ENCODE measurements around the gene ZFAND3. TPM values are rescaled to one million over a fixed set of nuclear protein-coding genes. Genes with fewer than 3 reads are reported as not detected.

ZFAND3 gene
- total and polyA plus RNA-seq, 2 donors (not counting 1 experiment from before 2014, with no cell fraction given), result 21.5 to 40.8 TPM

DNA sequence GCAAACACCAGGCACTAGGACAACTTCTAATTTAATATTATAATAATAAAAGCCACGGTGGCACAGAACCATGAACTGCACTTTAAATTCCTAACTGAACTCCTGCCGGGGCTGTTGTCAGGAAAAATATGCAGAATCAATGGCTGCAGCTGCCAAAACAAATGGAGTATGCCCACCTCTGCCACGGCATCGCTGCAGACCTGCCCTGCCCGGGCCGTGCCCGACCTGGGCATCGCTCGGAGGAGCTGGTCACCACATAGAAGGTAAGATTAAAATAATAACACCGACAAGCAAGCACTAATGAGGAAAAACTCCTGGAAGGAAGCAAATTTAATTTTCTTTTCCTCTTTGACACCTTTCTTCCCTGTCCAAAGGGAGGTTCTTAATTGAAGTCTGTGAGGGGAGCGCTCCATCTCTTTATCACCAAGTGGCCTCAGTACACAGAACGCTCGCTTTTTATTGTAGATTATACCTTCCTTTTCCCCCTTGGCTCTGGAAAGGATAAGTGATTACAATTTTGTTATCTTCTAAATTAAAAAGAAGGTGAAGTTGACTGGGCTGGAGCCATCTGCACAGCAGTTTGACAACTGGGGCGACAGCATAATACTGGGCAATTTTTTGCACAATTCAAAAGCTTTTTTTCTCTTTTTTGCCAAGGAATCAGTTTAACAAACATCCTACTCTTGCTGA lies 351.3 kb downstream of the ZFAND3 start:
- TF ChIP-seq, protein P1, sequence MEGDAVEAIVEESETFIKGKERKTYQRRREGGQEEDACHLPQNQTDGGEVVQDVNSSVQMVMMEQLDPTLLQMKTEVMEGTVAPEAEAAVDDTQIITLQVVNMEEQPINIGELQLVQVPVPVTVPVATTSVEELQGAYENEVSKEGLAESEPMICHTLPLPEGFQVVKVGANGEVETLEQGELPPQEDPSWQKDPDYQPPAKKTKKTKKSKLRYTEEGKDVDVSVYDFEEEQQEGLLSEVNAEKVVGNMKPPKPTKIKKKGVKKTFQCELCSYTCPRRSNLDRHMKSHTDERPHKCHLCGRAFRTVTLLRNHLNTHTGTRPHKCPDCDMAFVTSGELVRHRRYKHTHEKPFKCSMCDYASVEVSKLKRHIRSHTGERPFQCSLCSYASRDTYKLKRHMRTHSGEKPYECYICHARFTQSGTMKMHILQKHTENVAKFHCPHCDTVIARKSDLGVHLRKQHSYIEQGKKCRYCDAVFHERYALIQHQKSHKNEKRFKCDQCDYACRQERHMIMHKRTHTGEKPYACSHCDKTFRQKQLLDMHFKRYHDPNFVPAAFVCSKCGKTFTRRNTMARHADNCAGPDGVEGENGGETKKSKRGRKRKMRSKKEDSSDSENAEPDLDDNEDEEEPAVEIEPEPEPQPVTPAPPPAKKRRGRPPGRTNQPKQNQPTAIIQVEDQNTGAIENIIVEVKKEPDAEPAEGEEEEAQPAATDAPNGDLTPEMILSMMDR (conservative IDR thresholded peaks at IDR 0.05 in 1 of 2, IDR thresholded peaks at IDR 0.05 in 1 of 2; ENCODE audit: low read depth in 1 of 2, low read length in 2 of 2), result no peak
- no peak for TF ChIP-seq EZH2 (IDR thresholded peaks at IDR 0.05; ENCODE audit: low read length, missing control alignments)
- no peaks in the 10 kb centered on the region for H3K36me3 ChIP-seq (ENCODE audit: control insufficient read depth, insufficient read depth, low read length)
- DNase-seq (ENCODE audit: low read depth in 2 of 2), result no peak

DNA sequence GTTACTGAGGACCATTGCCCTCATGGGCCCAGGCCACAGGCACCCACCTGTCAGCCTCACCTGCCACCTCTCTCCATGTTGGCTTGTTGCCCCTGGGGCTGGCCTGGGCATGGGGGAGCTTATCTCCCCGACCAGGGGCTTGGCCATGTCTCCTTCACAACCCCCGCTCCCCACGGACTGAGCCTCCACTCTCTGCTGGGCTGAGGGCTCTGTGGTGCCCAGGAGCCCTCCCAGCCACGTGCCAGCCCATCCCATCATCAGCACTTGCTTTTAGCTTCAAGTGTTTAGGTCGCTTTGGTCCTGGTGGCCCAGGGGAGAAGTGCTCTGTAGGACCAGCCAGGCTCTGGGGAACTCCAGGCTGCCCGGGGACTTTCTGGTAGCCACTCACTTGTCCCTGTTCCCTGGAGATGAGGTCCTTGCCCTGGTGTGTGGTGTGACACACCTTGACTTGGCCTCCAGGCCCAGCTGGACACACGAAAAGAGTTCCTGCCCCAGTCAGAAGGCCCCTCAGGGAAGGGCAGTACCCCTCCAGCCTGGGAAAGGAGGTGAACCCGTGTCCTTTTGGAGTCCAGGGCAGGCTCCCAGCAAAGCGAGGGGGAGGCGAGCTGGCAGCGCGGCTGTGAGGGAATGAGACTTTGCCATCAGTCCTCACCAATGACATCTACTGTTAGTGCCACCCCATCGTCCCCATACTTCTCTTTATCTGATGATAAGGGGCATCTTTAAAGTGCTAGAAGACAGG lies 352.6 kb downstream of the ZFAND3 start:
- Histone ChIP-seq H4K20me1 (ENCODE audit: control insufficient read depth, extremely low read depth, insufficient read depth, low read length) (no peaks in the 10 kb centered on the region), H3K4me3 (replicated peaks in 1 of 4; ENCODE audit: control extremely low read depth in 1 of 4, insufficient read depth in 1 of 4, low read depth in 3 of 4, low read length in 4 of 4) (no peak overlapping the region), H2AFZ (ENCODE audit: low read length) (no peak overlapping the region), H3K27me3 (ENCODE audit: control insufficient read depth, insufficient read depth, low read length) (no peaks in the 10 kb centered on the region), H3K4me2 (ENCODE audit: extremely low read depth, insufficient read depth, low read length) (no peak overlapping the region), H3K9ac (ENCODE audit: insufficient read depth, low read length) (no peak overlapping the region), H3K4me1 (ENCODE audit: control insufficient read depth, extremely low read depth, insufficient read depth, low read length) (no peaks in the 10 kb centered on the region), H3K79me2 (ENCODE audit: control insufficient read depth, insufficient read depth, low read length) (no peaks in the 10 kb centered on the region), H3K9me3 (ENCODE audit: control insufficient read depth, insufficient read depth, low read depth, low read length) (no peaks in the 10 kb centered on the region), H3K36me3 (ENCODE audit: control insufficient read depth, insufficient read depth, low read length) (no peaks in the 10 kb centered on the region), H3K27ac (ENCODE audit: insufficient read depth, low read length) (no peak overlapping the region)
- TF ChIP-seq EZH2 (IDR thresholded peaks at IDR 0.05; ENCODE audit: low read length, missing control alignments), result no peak
- TF ChIP-seq, protein P1 (conservative IDR thresholded peaks at IDR 0.05 in 1 of 2, IDR thresholded peaks at IDR 0.05 in 1 of 2; ENCODE audit: low read depth in 1 of 2, low read length in 2 of 2), result no peak
- no peak for DNase-seq (ENCODE audit: low read depth in 2 of 2)

More for the DNA sequence above, 351.3 kb downstream of the ZFAND3 start:
- no peak overlapping the region for H3K4me2 ChIP-seq (ENCODE audit: extremely low read depth, insufficient read depth, low read length)
- H3K79me2 ChIP-seq (ENCODE audit: control insufficient read depth, insufficient read depth, low read length), result no peaks in the 10 kb centered on the region
- H3K4me3 ChIP-seq (replicated peaks in 1 of 4; ENCODE audit: control extremely low read depth in 1 of 4, insufficient read depth in 1 of 4, low read depth in 3 of 4, low read length in 4 of 4), result no peak overlapping the region
- H3K4me1 ChIP-seq (ENCODE audit: control insufficient read depth, extremely low read depth, insufficient read depth, low read length), result no peaks in the 10 kb centered on the region
- H3K9me3 ChIP-seq (ENCODE audit: control insufficient read depth, insufficient read depth, low read depth, low read length), result no peaks in the 10 kb centered on the region
- H3K27me3 ChIP-seq (ENCODE audit: control insufficient read depth, insufficient read depth, low read length), result no peaks in the 10 kb centered on the region
- no peak overlapping the region for H3K9ac ChIP-seq (ENCODE audit: insufficient read depth, low read length)
- H4K20me1 ChIP-seq (ENCODE audit: control insufficient read depth, extremely low read depth, insufficient read depth, low read length), result no peaks in the 10 kb centered on the region
- no peak overlapping the region for H3K27ac ChIP-seq (ENCODE audit: insufficient read depth, low read length)
- no peak overlapping the region for H2AFZ ChIP-seq (ENCODE audit: low read length)

DNA sequence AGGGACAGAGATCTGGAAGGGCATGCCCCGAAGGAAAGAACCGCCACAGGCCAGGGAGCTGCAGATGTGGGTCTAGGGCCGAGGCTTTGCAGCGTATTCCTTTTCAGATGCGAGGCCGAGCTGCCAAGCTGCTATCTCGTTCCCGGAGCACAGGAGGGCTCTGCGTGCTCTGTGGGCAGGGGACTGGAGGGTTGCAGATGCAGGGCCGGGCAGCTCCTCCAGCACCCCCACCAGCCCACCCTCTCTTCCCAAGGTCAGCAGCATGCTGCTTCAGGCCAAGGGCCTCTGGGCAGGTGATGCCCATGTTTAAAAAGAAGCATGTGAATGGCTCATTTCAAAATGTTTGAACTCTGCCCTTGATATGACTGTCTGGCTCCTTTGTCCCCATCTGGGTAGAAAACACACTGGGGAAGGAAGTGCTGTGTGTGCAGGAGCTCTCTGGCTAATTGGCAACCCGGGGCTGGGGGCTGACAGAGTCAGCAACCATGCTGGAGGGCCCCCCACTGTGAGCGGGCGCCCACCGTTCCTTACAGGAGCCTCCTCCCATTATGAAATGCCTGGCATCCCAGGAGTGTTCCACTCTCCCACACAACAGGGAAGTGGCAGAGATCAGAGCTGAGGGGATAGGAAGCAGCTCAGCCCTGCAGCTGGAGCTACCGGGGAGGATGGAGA lies 353.3 kb downstream of the ZFAND3 start:
- no peak overlapping the region for H3K9ac ChIP-seq (ENCODE audit: insufficient read depth, low read length)
- H3K4me2 ChIP-seq (ENCODE audit: extremely low read depth, insufficient read depth, low read length), result no peak overlapping the region
- no peaks in the 10 kb centered on the region for H3K9me3 ChIP-seq (ENCODE audit: control insufficient read depth, insufficient read depth, low read depth, low read length)
- no peaks in the 10 kb centered on the region for H3K36me3 ChIP-seq (ENCODE audit: control insufficient read depth, insufficient read depth, low read length)
- H2AFZ ChIP-seq (ENCODE audit: low read length), result no peak overlapping the region
- H3K4me3 ChIP-seq (replicated peaks in 1 of 4; ENCODE audit: control extremely low read depth in 1 of 4, insufficient read depth in 1 of 4, low read depth in 3 of 4, low read length in 4 of 4), result no peak overlapping the region
- H3K79me2 ChIP-seq (ENCODE audit: control insufficient read depth, insufficient read depth, low read length), result no peaks in the 10 kb centered on the region
- no peaks in the 10 kb centered on the region for H3K27me3 ChIP-seq (ENCODE audit: control insufficient read depth, insufficient read depth, low read length)
- H3K27ac ChIP-seq (ENCODE audit: insufficient read depth, low read length), result no peak overlapping the region
- H3K4me1 ChIP-seq (ENCODE audit: control insufficient read depth, extremely low read depth, insufficient read depth, low read length), result no peaks in the 10 kb centered on the region
- TF ChIP-seq, protein P1 (conservative IDR thresholded peaks at IDR 0.05 in 1 of 2, IDR thresholded peaks at IDR 0.05 in 1 of 2; ENCODE audit: low read depth in 1 of 2, low read length in 2 of 2), result no peak
- TF ChIP-seq EZH2 (IDR thresholded peaks at IDR 0.05; ENCODE audit: low read length, missing control alignments), result no peak
- H4K20me1 ChIP-seq (ENCODE audit: control insufficient read depth, extremely low read depth, insufficient read depth, low read length), result no peaks in the 10 kb centered on the region
- no peak for DNase-seq (ENCODE audit: low read depth in 2 of 2)

Data from fibroblast of lung (primary cell).